ENCODE data around the gene DSC3. TPM values are rescaled to one million over a fixed set of nuclear protein-coding genes. Genes with fewer than 3 reads are reported as not detected.
A peak's percentile ranks its signal among the peaks of the same experiment; 100 is the strongest.

The DSC3 gene
- total RNA-seq, 1 donor from 2014 or later, result 29.1 TPM

DNA sequence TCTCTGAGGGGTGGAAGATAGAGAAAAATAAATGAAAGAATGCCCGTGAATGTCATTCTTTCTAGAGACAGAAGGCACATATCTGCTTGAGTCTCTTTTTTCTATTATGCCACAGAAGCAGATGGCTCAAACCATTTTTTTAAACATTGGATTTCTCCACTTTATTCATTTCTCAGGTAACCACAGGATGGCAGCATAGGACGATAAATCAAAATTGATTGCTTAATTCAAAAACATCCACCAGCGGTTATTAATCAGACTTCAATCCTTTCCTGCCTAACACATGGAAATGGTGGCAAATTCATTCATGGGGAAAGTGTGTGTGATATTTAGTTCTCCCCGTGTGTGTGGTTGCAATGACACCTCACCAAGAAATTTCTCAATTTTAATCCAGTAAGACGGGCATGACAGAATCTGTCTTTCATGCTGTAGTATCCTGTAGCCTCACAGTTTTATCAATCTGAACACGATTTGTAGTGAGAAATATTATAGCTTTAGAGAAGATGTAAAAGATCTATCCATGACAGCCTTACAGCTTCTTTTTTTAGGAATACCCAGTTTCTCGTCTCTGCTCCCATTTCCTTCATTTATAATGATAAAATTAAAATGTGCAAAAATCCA, 72.2 kb downstream of the DSC3 start:
- Mint-ChIP-seq H3K27ac (no peak overlapping the region), H3K27me3 (ENCODE audit: low read depth) (no peaks in the 10 kb centered on the region), H3K4me3 (no peak overlapping the region), H3K36me3 (no peaks in the 10 kb centered on the region), H3K4me1 (peaks cover 12% of the 10 kb centered on the region), H3K9me3 (no peaks in the 10 kb centered on the region)
- no peak for DNase-seq (ENCODE audit: low spot score in 2 of 2, unreplicated experiment in 2 of 2)
- TF ChIP-seq, protein P1, sequence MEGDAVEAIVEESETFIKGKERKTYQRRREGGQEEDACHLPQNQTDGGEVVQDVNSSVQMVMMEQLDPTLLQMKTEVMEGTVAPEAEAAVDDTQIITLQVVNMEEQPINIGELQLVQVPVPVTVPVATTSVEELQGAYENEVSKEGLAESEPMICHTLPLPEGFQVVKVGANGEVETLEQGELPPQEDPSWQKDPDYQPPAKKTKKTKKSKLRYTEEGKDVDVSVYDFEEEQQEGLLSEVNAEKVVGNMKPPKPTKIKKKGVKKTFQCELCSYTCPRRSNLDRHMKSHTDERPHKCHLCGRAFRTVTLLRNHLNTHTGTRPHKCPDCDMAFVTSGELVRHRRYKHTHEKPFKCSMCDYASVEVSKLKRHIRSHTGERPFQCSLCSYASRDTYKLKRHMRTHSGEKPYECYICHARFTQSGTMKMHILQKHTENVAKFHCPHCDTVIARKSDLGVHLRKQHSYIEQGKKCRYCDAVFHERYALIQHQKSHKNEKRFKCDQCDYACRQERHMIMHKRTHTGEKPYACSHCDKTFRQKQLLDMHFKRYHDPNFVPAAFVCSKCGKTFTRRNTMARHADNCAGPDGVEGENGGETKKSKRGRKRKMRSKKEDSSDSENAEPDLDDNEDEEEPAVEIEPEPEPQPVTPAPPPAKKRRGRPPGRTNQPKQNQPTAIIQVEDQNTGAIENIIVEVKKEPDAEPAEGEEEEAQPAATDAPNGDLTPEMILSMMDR (IDR thresholded peaks at IDR 0.05; ENCODE audit: unreplicated experiment), result no peak

DNA sequence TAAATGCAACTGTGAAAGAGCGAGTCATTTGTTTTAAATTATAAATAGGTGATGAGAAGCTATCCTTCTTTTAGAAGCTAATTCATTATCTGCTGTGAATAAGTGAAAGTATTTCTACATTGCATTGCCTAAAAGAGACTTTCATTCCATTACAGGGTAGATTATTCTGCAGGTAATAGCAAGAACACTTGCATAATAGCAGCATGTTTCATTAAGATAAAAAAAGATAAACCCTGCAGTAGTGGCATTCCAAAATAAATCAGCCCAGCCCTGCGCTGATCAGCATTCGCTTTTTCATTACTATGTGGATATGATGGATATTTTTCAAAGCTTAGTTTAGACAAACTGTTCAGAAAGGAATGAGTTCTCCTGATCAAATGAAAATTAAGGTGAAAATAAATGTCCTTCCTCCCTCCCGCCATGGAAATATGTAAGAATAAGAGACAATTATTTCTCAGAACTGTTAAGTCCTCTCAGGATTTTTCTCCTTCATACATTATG, 72.8 kb downstream of the DSC3 start:
- H3K36me3 Mint-ChIP-seq, result no peaks in the 10 kb centered on the region
- peak overlapping the region; percentile 1 for H3K27ac Mint-ChIP-seq
- no peak overlapping the region for H3K4me3 Mint-ChIP-seq
- no peaks in the 10 kb centered on the region for H3K9me3 Mint-ChIP-seq
- no peak for DNase-seq (ENCODE audit: low spot score in 2 of 2, unreplicated experiment in 2 of 2)
- TF ChIP-seq, protein P1 (IDR thresholded peaks at IDR 0.05; ENCODE audit: unreplicated experiment), result no peak
- peaks cover 12% of the 10 kb centered on the region for H3K4me1 Mint-ChIP-seq
- no peaks in the 10 kb centered on the region for H3K27me3 Mint-ChIP-seq (ENCODE audit: low read depth)

DNA sequence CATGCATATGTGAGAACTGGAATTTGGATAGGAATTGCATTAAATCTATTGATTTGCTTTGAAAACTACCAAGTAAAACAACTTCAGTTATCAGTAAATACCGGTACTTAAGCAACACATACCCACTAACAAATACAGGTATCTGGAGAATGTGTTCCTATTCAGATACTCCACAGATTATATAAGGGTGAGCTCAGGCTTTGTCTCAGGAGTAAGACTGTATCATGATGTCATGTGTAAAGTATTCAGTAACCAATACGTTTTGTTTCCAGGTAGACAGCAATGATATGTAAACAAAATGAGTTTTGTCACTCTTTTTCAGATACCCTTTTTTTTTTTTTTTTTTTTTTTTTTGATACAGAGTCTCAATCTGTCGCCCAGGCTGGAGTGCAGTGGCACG, 74.8 kb downstream of the DSC3 start:
- Mint-ChIP-seq H3K4me3 (no peak overlapping the region), H3K27ac (no peak overlapping the region), H3K36me3 (no peaks in the 10 kb centered on the region), H3K4me1 (peaks cover 12% of the 10 kb centered on the region), H3K9me3 (no peaks in the 10 kb centered on the region), H3K27me3 (ENCODE audit: low read depth) (no peaks in the 10 kb centered on the region)
- no peak for DNase-seq (ENCODE audit: low spot score in 2 of 2, unreplicated experiment in 2 of 2)
- TF ChIP-seq, protein P1 (IDR thresholded peaks at IDR 0.05; ENCODE audit: unreplicated experiment), result no peak

DNA sequence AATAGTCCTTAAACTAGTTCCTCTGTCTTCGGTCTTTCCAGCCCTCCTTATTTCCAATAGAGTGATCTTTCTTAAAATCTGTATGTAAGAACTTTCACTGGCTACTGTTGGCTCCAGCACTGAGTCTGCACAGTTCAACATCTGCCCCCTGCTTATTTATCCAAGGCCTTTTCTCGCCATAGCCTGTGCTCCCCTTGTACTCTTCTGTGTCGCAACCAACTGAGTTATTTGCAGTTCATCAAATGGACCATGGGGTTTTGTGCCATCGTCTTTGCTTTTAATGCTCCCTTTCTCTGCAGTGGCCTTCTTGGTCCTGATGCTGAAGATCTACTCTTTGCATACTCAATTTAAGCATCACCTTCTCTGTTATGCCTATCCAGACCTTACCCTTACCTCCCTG, 77.3 kb downstream of the DSC3 start:
- no peak overlapping the region for H3K27ac Mint-ChIP-seq
- H3K27me3 Mint-ChIP-seq (ENCODE audit: low read depth), result no peaks in the 10 kb centered on the region
- TF ChIP-seq, protein P1 (IDR thresholded peaks at IDR 0.05; ENCODE audit: unreplicated experiment), result no peak
- H3K36me3 Mint-ChIP-seq, result no peaks in the 10 kb centered on the region
- DNase-seq (ENCODE audit: low spot score in 2 of 2, unreplicated experiment in 2 of 2), result no peak
- H3K4me1 Mint-ChIP-seq, result peaks cover 7% of the 10 kb centered on the region
- no peaks in the 10 kb centered on the region for H3K9me3 Mint-ChIP-seq
- no peak overlapping the region for H3K4me3 Mint-ChIP-seq

DNA sequence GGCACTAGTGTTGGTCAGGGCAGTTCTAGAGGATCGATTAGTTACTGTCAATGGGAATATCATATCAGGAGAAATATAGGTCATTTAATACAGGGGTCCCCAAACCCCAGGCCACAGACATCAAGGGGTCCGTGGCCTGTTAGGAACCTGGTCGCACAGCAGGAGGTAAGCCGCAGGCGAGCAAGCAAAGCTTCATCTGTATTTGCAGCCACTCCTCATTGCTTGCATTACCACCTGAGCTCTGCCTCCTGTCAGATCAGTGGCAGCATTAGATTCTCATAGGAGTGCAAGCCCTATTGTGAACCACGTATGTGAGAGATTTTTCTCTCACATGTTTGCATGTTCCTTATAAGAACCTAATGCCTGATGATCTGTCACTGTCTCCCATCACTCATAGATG, 81.9 kb downstream of the DSC3 start:
- peaks cover 3% of the 10 kb centered on the region for H3K27me3 Mint-ChIP-seq (ENCODE audit: low read depth)

More for the DNA sequence above, 81.9 kb downstream of the DSC3 start:
- H3K36me3 Mint-ChIP-seq, result no peaks in the 10 kb centered on the region
- TF ChIP-seq, protein P1 (IDR thresholded peaks at IDR 0.05; ENCODE audit: unreplicated experiment), result no peak
- no peak overlapping the region for H3K4me3 Mint-ChIP-seq
- no peak for DNase-seq (ENCODE audit: low spot score in 2 of 2, unreplicated experiment in 2 of 2)
- H3K27ac Mint-ChIP-seq, result no peak overlapping the region
- H3K4me1 Mint-ChIP-seq, result peaks cover 6% of the 10 kb centered on the region
- H3K9me3 Mint-ChIP-seq, result no peaks in the 10 kb centered on the region
